ENCODE results near the gene SH3RF1. TPM values are rescaled to one million over a fixed set of nuclear protein-coding genes. Genes with fewer than 3 reads are reported as not detected.

Gene SH3RF1
- total and polyA plus RNA-seq, 4 donors: 1.8 to 7.9 (median 3.5) TPM

DNA sequence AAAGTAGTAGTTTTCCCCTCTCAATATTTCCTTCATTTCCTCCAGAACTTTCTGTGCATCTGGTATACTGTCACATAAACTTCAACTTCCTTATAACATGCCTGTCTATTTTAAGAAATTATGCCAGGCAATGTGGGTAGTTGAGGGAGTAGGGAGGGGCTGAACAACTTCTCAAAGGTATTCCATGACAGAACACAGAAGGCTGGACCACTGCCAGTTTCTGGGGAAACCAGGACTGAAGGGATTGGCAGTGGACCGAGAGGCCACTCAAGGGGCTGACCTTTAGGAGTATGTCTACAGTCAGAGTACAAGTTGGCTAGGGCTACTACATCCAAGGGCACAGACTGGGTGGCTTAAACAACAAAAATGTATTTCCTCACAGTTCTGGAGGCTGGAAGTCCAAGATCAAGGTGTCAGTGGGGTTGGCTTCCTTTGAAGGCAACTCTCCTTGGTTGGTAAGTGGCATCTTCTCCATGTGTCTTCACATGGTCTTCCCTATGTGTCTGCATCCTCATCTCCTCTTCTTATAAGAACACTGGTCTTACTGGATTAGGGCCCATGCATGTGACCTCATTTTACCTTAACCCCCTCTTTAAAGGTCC is 6.9 kb downstream of the SH3RF1 start:
- Histone ChIP-seq H3K27ac (ENCODE audit: low read depth in 1 of 2, low read length in 2 of 2) (no peak overlapping the region), H3K9me3 (ENCODE audit: control insufficient read depth in 4 of 4, low read length in 3 of 4) (no peaks in the 10 kb centered on the region)

DNA sequence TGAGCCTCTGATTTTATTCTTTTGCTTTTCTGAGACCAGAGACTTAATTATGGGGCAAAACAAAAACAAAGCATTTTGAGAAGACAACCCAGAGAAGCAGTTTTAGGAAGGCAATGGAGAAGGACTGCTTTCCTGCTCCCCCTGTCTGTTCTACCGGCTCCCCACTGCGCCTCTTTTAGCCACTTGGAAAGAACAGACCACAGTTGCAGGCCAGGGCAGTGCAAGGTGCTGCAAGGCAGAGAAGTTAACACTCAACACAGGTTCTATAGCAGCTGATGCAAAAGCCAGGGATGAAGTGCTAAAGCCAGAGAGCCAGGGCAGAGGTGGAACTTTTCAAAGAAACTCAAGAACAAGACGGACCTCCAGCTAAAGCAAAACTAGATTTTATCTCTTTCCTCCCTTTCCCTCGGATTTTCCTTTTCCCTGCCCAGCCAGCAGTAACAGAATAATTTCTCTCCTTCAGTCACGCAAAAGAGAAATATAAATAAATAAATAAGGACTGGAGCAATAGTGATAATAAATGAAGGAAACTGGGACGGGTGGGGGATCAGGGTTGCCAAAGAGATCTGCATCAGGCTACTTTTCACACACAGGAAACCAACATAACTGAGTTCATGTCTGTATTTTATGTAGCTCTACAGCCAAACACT is 10.4 kb downstream of the SH3RF1 start:
- DNase-seq (ENCODE audit: low spot score): no peak
- no peaks in the 10 kb centered on the region for H3K27me3 ChIP-seq (ENCODE audit: control insufficient read depth in 4 of 4, insufficient read depth in 4 of 4, low read length in 3 of 4)
- H3K36me3 ChIP-seq (ENCODE audit: control insufficient read depth in 4 of 4, insufficient read depth in 3 of 4, low read depth in 1 of 4, low read length in 3 of 4): peaks cover 0 to 6% (median 0%) of the 10 kb centered on the region in 4 donors
- no peak overlapping the region for H3K9ac ChIP-seq (ENCODE audit: low read depth in 1 of 2, low read length in 2 of 2)
- H3K4me1 ChIP-seq (ENCODE audit: control insufficient read depth in 4 of 4, insufficient read depth in 4 of 4, low read length in 3 of 4): peaks cover 0 to 35% (median 13%) of the 10 kb centered on the region in 4 donors
- 74% methylated on average over 6 of the region's 6 CpGs for WGBS
- no peak overlapping the region for H3K4me3 ChIP-seq (ENCODE audit: low read depth in 1 of 3, low read length in 3 of 3)
- TF ChIP-seq SP1 (IDR thresholded peaks at IDR 0.05): no peak
- no peak for TF ChIP-seq FOXA1 (IDR thresholded peaks at IDR 0.05)
- no peak for TF ChIP-seq NR2F2 (IDR thresholded peaks at IDR 0.05)
- no peak for TF ChIP-seq HNF4G (IDR thresholded peaks at IDR 0.05)
- TF ChIP-seq FOXA2 (IDR thresholded peaks at IDR 0.05): no peak
- TF ChIP-seq GABPA (IDR thresholded peaks at IDR 0.05 in 1 of 2, conservative IDR thresholded peaks at IDR 0.05 in 1 of 2): no peak
- no peak for TF ChIP-seq RXRA (IDR thresholded peaks at IDR 0.05)
- H3K9me3 ChIP-seq (ENCODE audit: control insufficient read depth in 4 of 4, low read length in 3 of 4): no peaks in the 10 kb centered on the region
- H3K27ac ChIP-seq (ENCODE audit: low read depth in 1 of 2, low read length in 2 of 2): no peak overlapping the region

More for the DNA sequence above, 6.9 kb downstream of the SH3RF1 start:
- TF ChIP-seq RXRA (IDR thresholded peaks at IDR 0.05): no peak
- TF ChIP-seq, protein P1, sequence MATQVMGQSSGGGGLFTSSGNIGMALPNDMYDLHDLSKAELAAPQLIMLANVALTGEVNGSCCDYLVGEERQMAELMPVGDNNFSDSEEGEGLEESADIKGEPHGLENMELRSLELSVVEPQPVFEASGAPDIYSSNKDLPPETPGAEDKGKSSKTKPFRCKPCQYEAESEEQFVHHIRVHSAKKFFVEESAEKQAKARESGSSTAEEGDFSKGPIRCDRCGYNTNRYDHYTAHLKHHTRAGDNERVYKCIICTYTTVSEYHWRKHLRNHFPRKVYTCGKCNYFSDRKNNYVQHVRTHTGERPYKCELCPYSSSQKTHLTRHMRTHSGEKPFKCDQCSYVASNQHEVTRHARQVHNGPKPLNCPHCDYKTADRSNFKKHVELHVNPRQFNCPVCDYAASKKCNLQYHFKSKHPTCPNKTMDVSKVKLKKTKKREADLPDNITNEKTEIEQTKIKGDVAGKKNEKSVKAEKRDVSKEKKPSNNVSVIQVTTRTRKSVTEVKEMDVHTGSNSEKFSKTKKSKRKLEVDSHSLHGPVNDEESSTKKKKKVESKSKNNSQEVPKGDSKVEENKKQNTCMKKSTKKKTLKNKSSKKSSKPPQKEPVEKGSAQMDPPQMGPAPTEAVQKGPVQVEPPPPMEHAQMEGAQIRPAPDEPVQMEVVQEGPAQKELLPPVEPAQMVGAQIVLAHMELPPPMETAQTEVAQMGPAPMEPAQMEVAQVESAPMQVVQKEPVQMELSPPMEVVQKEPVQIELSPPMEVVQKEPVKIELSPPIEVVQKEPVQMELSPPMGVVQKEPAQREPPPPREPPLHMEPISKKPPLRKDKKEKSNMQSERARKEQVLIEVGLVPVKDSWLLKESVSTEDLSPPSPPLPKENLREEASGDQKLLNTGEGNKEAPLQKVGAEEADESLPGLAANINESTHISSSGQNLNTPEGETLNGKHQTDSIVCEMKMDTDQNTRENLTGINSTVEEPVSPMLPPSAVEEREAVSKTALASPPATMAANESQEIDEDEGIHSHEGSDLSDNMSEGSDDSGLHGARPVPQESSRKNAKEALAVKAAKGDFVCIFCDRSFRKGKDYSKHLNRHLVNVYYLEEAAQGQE (IDR thresholded peaks at IDR 0.05): no peak
- TF ChIP-seq HNF4G (IDR thresholded peaks at IDR 0.05): no peak
- TF ChIP-seq EGR1 (IDR thresholded peaks at IDR 0.05; ENCODE audit: low read depth in 2 of 2): no peak
- no peak for TF ChIP-seq GABPA (IDR thresholded peaks at IDR 0.05 in 1 of 2, conservative IDR thresholded peaks at IDR 0.05 in 1 of 2)
- TF ChIP-seq SP1 (IDR thresholded peaks at IDR 0.05): no peak
- no peak for TF ChIP-seq FOXA1 (IDR thresholded peaks at IDR 0.05)
- no peak for TF ChIP-seq NR2F2 (IDR thresholded peaks at IDR 0.05)
- no peak for TF ChIP-seq JUND (IDR thresholded peaks at IDR 0.05)
- TF ChIP-seq, protein P2, sequence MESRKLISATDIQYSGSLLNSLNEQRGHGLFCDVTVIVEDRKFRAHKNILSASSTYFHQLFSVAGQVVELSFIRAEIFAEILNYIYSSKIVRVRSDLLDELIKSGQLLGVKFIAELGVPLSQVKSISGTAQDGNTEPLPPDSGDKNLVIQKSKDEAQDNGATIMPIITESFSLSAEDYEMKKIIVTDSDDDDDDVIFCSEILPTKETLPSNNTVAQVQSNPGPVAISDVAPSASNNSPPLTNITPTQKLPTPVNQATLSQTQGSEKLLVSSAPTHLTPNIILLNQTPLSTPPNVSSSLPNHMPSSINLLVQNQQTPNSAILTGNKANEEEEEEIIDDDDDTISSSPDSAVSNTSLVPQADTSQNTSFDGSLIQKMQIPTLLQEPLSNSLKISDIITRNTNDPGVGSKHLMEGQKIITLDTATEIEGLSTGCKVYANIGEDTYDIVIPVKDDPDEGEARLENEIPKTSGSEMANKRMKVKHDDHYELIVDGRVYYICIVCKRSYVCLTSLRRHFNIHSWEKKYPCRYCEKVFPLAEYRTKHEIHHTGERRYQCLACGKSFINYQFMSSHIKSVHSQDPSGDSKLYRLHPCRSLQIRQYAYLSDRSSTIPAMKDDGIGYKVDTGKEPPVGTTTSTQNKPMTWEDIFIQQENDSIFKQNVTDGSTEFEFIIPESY (IDR thresholded peaks at IDR 0.05): no peak
- TF ChIP-seq, protein P3, sequence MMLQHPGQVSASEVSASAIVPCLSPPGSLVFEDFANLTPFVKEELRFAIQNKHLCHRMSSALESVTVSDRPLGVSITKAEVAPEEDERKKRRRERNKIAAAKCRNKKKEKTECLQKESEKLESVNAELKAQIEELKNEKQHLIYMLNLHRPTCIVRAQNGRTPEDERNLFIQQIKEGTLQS (IDR thresholded peaks at IDR 0.05): no peak
- no peak for TF ChIP-seq FOXA2 (IDR thresholded peaks at IDR 0.05)
- Histone ChIP-seq H3K9ac (ENCODE audit: low read depth in 1 of 2, low read length in 2 of 2) (no peak overlapping the region), H3K36me3 (ENCODE audit: control insufficient read depth in 4 of 4, insufficient read depth in 3 of 4, low read depth in 1 of 4, low read length in 3 of 4) (peaks cover 0 to 8% (median 0%) of the 10 kb centered on the region in 4 donors), H3K4me3 (ENCODE audit: low read depth in 1 of 3, low read length in 3 of 3) (no peak overlapping the region), H3K27me3 (ENCODE audit: control insufficient read depth in 4 of 4, insufficient read depth in 4 of 4, low read length in 3 of 4) (no peaks in the 10 kb centered on the region), H3K4me1 (ENCODE audit: control insufficient read depth in 4 of 4, insufficient read depth in 4 of 4, low read length in 3 of 4) (peaks cover 2 to 27% (median 11%) of the 10 kb centered on the region in 4 donors)
- WGBS: 53% methylated on average over 1 of the region's 1 CpG
- DNase-seq (ENCODE audit: low spot score): no peak

Data from liver (tissue), 9 donors.